ENCODE data around the gene MRPS6.

The MRPS6 gene

GRCh38 chr21:34073032-34073748 is at the start of gene MRPS6, which contains the start of gene SLC5A3:
TSS of gene MRPS6 (plus strand) at chr21:34073578. CDS start at chr21:34073701, 123 bp downstream.
TSS of gene SLC5A3 (plus strand) at chr21:34073578. CDS start at chr21:34095199, 21,621 bp downstream.
- peak; percentile 96 for DNase-seq (ENCODE audit: low spot score)

DNA sequence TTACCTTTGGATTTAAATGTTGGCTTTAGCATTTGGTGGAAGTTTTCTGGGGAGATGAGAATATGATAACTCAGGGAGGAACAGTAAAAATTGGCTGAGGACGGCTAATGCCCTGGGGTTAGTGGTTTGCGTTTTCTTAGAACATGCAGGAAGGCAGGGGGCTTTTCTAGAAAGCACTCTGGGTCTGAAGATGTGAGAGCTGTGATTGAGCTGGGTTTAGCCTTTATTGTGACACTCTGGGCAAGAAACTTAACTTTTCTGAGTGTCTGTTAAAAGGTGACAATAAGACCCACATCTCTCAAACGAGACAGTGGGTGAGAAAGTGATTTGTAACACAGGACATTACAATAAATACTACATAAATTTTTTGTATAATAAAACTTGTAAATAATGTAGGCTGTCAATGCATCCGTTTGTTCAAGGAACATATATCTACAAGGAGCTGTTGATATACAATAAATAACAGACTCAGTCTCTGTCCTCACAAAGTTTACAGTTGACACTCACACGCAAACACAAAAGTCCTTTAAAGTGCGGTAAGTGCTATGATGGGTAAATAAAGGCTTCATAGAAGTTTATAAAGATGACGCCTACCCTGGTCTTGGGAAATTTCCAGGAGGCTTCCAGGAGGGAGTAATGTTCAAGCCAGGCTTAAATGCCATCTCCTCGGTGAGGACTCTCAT is 49.5 kb upstream of the MRPS6 start:
- no peak for DNase-seq (ENCODE audit: low spot score)

DNA sequence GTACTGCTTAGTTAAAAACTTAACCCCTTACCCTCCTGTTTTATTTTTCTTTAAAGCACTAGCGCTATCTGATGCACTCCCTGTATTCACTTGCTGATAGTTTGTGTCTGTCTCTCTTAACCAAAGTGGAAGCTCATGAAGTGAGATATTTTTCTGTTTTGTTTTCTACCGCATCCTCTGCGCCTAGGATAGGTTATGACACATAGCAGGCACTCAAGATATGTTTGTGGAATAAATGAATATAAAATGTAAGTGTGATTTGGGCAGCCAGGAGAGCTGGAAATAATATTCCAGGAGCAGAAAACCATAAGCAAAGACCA is 49.0 kb upstream of the MRPS6 start:
- DNase-seq (ENCODE audit: low spot score), result no peak

- peak; percentile 18 for DNase-seq (ENCODE audit: low spot score)
Observed at GRCh38 chr21:34027721-34028461, 45.5 kb upstream of the MRPS6 start.

GRCh38 chr21:34029743-34030528 is 43.4 kb upstream of the MRPS6 start:
- peak; percentile 72 for DNase-seq (ENCODE audit: low spot score)

DNA sequence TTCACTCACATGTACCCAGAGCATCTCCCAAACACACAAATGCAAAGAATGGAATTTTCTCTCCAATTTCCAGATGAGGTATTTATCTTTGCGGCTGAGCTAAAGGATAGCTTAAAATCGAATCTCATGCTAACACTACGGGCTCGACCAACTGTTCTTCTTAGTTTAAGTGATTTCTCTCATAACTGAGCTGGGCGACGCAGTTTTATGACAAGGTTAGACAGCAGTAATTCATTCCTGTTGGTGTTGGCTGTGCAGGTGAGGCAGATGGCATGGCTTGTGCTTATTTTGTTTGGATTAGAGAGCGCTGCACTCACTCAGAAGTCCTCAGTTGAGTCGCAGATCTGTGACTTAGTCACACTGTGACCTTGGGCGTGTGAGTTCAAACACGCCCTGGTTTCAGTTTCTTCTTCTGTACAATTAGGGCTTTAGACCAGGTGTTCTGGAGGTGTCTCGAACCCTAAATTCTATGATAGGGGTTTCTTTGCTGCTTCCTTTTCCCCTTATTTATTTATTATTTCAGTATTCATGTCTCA is 41.5 kb upstream of the MRPS6 start:
- no peak for DNase-seq (ENCODE audit: low spot score)

GRCh38 chr21:34034369-34035014 is 38.9 kb upstream of the MRPS6 start:
- no peak for DNase-seq (ENCODE audit: low spot score)

- no peak for DNase-seq (ENCODE audit: low spot score)
Observed at GRCh38 chr21:34035619-34036354, 37.6 kb upstream of the MRPS6 start.

DNA sequence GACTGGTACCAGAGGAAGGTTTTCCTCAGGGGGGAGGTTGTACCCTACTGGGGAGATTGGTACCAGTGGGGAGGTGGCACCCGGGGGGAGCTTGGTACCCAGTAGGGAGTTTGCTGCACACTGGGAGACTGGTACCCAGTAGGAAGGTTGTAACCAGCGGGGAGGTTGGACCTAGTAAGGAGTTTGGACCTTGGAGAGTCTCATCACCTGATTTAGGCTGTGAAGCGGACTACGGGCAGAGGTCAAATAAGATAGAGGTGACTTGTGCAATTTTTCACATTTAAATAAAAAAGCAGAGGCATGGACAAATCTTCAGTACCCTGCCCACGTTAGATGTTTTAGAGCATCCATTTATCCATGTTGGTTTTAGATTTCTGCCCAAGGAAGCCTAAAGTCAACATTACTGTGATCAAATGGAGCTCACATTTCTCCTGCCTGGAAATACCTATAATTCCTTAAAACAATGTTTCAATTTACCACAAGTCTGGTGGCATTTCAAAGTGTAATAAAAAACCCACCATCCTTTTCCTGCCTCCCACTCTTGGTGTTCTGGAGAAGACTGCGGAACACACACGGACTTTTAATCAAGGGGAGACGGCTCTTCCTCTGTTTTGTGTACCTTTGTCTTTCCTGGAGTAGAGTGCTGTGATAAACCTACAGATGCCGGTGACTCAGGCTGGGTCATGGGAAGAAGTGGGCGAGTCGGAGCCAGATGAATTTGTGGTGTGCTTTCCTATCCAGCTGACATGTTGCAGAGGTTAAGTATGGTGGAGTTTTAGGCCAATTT is 36.2 kb upstream of the MRPS6 start:
- peak; percentile 37 for DNase-seq (ENCODE audit: low spot score)

GRCh38 chr21:34039678-34040382 is 33.5 kb upstream of the MRPS6 start:
- no peak for DNase-seq (ENCODE audit: low spot score)

DNA sequence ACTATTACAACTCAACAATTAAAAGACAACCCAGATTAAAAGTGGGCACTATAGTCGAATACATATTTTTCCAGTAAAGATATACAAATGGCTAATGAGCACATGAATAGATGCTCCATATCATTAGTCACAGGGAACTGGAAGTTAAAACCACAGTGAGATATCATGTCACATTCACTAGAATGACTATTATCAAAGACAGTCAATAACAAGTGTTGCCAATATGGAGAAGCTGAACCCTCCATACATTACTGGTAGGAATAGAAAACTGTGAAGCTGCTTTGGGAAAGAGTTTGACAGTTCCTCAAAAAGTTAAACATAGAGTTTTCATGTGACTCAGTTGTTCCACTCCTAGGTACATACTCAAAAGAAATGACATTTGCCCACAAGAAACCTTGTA is 30.6 kb upstream of the MRPS6 start:
- no peak for DNase-seq (ENCODE audit: low spot score)

- no peak for DNase-seq (ENCODE audit: low spot score)
Observed at GRCh38 chr21:34043333-34043732, 30.0 kb upstream of the MRPS6 start.

DNA sequence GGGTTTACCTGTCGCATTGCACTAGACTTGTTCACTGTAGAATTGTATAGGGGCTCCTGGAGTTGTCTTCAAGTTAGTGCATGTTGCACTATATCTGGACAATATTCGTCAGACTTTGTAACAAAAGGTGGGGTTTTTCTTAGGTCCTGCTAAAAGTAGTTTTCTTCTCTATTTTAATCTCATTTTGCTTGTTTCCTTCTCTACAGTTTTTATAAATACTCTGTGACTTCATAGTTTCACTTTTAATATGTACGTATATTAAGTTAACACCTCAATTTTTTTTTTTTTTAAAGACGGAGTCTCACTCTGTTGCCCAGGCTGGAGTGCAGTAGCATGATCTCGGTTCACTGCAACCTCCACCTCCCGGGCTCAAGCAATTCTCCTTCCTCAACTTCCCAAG is 26.5 kb upstream of the MRPS6 start:
- no peak for DNase-seq (ENCODE audit: low spot score)

DNA sequence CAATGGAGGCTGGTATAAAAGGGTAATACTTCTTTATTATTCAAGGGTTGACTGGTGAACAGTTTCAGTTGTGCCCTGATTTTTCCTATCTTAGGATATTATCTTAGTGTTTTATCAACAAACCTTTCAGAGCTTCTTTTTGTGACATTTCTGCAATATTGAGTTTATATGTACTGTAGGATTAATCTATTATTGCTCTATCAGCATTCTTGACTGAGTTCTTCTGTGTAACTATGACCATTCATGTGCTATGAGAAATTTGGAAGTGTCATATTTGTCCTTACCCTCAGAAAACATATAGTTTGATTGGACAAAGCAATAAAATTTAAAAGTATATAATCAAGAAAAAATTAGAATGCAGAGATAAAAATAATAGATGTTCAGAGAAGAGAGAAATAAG is 25.5 kb upstream of the MRPS6 start:
- DNase-seq (ENCODE audit: low spot score), result no peak

DNA sequence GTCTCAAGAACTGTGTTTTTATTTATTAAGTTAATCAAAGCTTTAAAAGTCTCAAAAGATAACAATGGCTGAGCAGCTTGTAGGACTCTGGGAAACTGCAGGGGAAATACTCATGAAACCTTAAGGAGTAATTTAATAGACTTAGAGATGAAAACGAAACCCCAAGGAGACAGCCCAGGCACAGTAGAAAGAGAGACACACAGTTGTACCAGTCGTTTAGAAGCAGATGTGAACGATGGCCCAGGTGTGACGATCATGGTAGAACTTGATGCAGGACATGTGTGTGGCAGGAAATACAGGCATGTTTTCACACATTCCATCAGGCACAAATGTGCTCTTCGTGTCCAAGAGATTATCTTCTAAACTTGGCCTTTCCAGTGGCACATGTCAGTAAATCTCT is 21.2 kb upstream of the MRPS6 start:
- DNase-seq (ENCODE audit: low spot score), result no peak

GRCh38 chr21:34054259-34054658 is 19.1 kb upstream of the MRPS6 start:
- DNase-seq (ENCODE audit: low spot score), result no peak

DNA sequence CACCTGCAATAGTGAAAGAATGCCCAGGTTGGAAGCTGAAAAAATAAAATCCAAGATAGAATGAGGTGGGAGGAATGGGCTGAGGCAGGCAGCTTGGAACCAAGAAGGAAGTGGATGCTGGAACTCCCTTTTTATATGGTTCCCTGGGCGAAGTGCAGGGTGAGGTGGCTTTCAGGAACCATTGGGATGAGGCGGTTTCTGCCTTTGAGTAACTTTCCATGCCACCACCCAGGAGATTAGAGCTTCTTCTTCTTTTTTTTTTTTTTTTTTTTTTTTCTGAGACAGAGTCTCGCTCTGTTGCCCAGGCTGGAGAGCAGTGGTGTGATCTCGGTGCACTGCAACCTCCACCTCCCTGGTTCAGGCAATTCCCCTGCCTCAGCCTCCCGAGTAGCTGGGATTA is 17.8 kb upstream of the MRPS6 start:
- no peak for DNase-seq (ENCODE audit: low spot score)

- no peak for DNase-seq (ENCODE audit: low spot score)
Observed at GRCh38 chr21:34061983-34062382, 11.4 kb upstream of the MRPS6 start.

GRCh38 chr21:34065027-34065426 is 8.4 kb upstream of the MRPS6 start:
- DNase-seq (ENCODE audit: low spot score), result peak; percentile 43

Measured in GM03348 (cell line).